VCaP (cell line): Measurements from ENCODE around the gene NHSL2.

ENCODE experiments used
- H3K27ac ChIP-seq: fragments of 450-650 bp; 2 replicates; pipeline ENCODE4 v1.5.1; 2017
- CTCF ChIP-seq: fragments of 450-650 bp; conservative IDR thresholded peaks from 2 replicates; pipeline ENCODE4 v1.5.1; 2017; ENCODE audit warnings: mild to moderate bottlenecking, moderate library complexity

The NHSL2 gene

GRCh38 chrX:72105436-72105835 lies 194.8 kb downstream of the NHSL2 start:
- H3K27ac ChIP-seq, result no peak overlapping the region
- TF ChIP-seq CTCF, result no peak

- H3K27ac ChIP-seq, result no peak overlapping the region
- no peak for TF ChIP-seq CTCF
Measured at GRCh38 chrX:72107320-72107719, 196.7 kb downstream of the NHSL2 start.

GRCh38 chrX:72107841-72108595 lies 197.4 kb downstream of the NHSL2 start:
- no peak for TF ChIP-seq CTCF
- H3K27ac ChIP-seq, result no peak overlapping the region

GRCh38 chrX:72108666-72109065 lies 198.0 kb downstream of the NHSL2 start:
- H3K27ac ChIP-seq, result no peak overlapping the region
- TF ChIP-seq CTCF, result no peak

- H3K27ac ChIP-seq, result no peak overlapping the region
- no peak for TF ChIP-seq CTCF
Measured at GRCh38 chrX:72110051-72110875, 199.6 kb downstream of the NHSL2 start.

GRCh38 chrX:72110876-72111708 lies 200.4 kb downstream of the NHSL2 start:
- TF ChIP-seq CTCF, result no peak
- no peak overlapping the region for H3K27ac ChIP-seq

- H3K27ac ChIP-seq, result no peak overlapping the region
Measured at GRCh38 chrX:72113461-72113860, 202.8 kb downstream of the NHSL2 start.

More at GRCh38 chrX:72113461-72113860, 202.8 kb downstream of the NHSL2 start:
- no peak for TF ChIP-seq CTCF
